Glomerular visceral epithelial cell (primary cell): ENCODE results near the gene CSRP3.
"Not testable (repeated sequence)": the region's sequence is repeated elsewhere in the genome, so short reads cannot be mapped to it uniquely, and the experiment has no call there.

Experiments
- DNase-seq: peaks from one replicate; pipeline ENCODE4 v3.0.0-alpha.2; 2016; ENCODE audit errors: extremely low spot score

Gene CSRP3

GRCh38 chr11:19187114-19187832 lies 14.5 kb downstream of the CSRP3 start:
- DNase-seq: peak; percentile 9

GRCh38 chr11:19185516-19186052 lies 16.2 kb downstream of the CSRP3 start:
- no peak for DNase-seq

GRCh38 chr11:19185036-19185435 lies 16.7 kb downstream of the CSRP3 start:
- no peak for DNase-seq

- no peak for DNase-seq
Measured at GRCh38 chr11:19183646-19184045, 18.1 kb downstream of the CSRP3 start.

- DNase-seq: no peak
Measured at GRCh38 chr11:19181531-19182261, 20.1 kb downstream of the CSRP3 start.

GRCh38 chr11:19176629-19177186 lies 25.1 kb downstream of the CSRP3 start:
- no peak for DNase-seq

GRCh38 chr11:19173964-19174638 lies 27.7 kb downstream of the CSRP3 start:
- no peak for DNase-seq

GRCh38 chr11:19173004-19173689 lies 28.6 kb downstream of the CSRP3 start:
- no peak for DNase-seq

- no peak for DNase-seq
Measured at GRCh38 chr11:19168090-19168489, 33.7 kb downstream of the CSRP3 start.

- no peak for DNase-seq
Measured at GRCh38 chr11:19164881-19165280, 36.9 kb downstream of the CSRP3 start.

- DNase-seq: no peak
Measured at GRCh38 chr11:19164230-19164855, 37.4 kb downstream of the CSRP3 start.

- no peak for DNase-seq
Measured at GRCh38 chr11:19163617-19164016, 38.2 kb downstream of the CSRP3 start.

- no peak for DNase-seq
Measured at GRCh38 chr11:19162951-19163505, 38.8 kb downstream of the CSRP3 start.

- no peak for DNase-seq
Measured at GRCh38 chr11:19161651-19162050, 40.1 kb downstream of the CSRP3 start.

GRCh38 chr11:19160847-19161246 lies 40.9 kb downstream of the CSRP3 start:
- DNase-seq: no peak

- DNase-seq: no peak
Measured at GRCh38 chr11:19156892-19157291, 44.9 kb downstream of the CSRP3 start.

GRCh38 chr11:19145319-19145718 lies 56.5 kb downstream of the CSRP3 start:
- no peak for DNase-seq

GRCh38 chr11:19136884-19137283 lies 64.9 kb downstream of the CSRP3 start:
- DNase-seq: not testable (repeated sequence)

- DNase-seq: no peak
Measured at GRCh38 chr11:19134004-19134403, 67.8 kb downstream of the CSRP3 start.
